ENCODE results near the gene RDH8.

DNA sequence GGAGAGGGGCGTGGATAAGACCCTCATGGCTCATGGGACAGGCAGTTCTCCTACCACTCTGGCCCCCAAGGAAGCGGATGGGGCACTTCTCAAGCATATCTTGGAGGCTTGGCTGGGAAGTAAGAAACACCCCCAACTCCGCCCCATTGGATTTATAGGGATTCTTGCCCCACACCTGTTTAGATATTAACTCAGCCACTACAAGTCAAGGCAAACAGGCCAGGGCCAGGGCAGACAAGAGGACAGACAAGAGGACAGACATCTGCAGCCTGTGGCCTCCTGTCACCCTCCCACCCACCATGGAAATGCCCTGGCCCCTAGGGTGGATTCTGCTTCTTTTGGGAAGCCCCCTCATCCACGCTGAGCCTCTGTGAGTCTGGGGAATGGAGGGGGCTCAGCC is 24.1 kb downstream of the RDH8 start:
- TF ChIP-seq, protein P1, sequence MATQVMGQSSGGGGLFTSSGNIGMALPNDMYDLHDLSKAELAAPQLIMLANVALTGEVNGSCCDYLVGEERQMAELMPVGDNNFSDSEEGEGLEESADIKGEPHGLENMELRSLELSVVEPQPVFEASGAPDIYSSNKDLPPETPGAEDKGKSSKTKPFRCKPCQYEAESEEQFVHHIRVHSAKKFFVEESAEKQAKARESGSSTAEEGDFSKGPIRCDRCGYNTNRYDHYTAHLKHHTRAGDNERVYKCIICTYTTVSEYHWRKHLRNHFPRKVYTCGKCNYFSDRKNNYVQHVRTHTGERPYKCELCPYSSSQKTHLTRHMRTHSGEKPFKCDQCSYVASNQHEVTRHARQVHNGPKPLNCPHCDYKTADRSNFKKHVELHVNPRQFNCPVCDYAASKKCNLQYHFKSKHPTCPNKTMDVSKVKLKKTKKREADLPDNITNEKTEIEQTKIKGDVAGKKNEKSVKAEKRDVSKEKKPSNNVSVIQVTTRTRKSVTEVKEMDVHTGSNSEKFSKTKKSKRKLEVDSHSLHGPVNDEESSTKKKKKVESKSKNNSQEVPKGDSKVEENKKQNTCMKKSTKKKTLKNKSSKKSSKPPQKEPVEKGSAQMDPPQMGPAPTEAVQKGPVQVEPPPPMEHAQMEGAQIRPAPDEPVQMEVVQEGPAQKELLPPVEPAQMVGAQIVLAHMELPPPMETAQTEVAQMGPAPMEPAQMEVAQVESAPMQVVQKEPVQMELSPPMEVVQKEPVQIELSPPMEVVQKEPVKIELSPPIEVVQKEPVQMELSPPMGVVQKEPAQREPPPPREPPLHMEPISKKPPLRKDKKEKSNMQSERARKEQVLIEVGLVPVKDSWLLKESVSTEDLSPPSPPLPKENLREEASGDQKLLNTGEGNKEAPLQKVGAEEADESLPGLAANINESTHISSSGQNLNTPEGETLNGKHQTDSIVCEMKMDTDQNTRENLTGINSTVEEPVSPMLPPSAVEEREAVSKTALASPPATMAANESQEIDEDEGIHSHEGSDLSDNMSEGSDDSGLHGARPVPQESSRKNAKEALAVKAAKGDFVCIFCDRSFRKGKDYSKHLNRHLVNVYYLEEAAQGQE (IDR thresholded peaks at IDR 0.05; ENCODE audit: insufficient read depth in 1 of 2, low read depth in 2 of 2, low read length in 2 of 2): no peak
- no peak for TF ChIP-seq POLR2AphosphoS5 (IDR thresholded peaks at IDR 0.05; ENCODE audit: low read depth, low read length)
- no peak for TF ChIP-seq SIN3A (IDR thresholded peaks at IDR 0.05; ENCODE audit: borderline replicate concordance, insufficient read depth, low read length)
- no peak for TF ChIP-seq TAF1 (IDR thresholded peaks at IDR 0.05; ENCODE audit: borderline replicate concordance, insufficient read depth, low read length)
- no peak for TF ChIP-seq FOXP2 (optimal IDR thresholded peaks at IDR 0.05; ENCODE audit: borderline replicate concordance, extremely low read depth, extremely low read length, insufficient read depth)

All from PFSK-1 (cell line).